ENCODE measurements around the gene PDHB. TPM values are rescaled to one million over a fixed set of nuclear protein-coding genes. Genes with fewer than 3 reads are reported as not detected.

Gene PDHB
- total and polyA plus RNA-seq, 10 of the 15 experiments (the other 5 are each of a cell fraction or from before 2014, with no cell fraction given): 62.9 to 224 (median 93.2) TPM

GRCh38 chr3:58464866-58465265 lies 31.2 kb upstream of the PDHB start:
- Histone ChIP-seq H3K4me1 (ENCODE audit: control insufficient read depth, insufficient read depth, low read length) (no peaks in the 10 kb centered on the region), H3K36me3 (ENCODE audit: control insufficient read depth in 2 of 2, insufficient read depth in 2 of 2, low read length in 1 of 2) (no peaks in the 10 kb centered on the region), H3K4me2 (ENCODE audit: control insufficient read depth, insufficient read depth) (no peak overlapping the region), H3K4me3 (no peak overlapping the region), H3K27me3 (replicated peaks in 1 of 2; ENCODE audit: control insufficient read depth in 2 of 2, insufficient read depth in 2 of 2, low read length in 1 of 2) (no peaks in the 10 kb centered on the region), H4K20me1 (ENCODE audit: control insufficient read depth, insufficient read depth) (no peaks in the 10 kb centered on the region), H2AFZ (ENCODE audit: control insufficient read depth, low read depth, low read length) (no peak overlapping the region), H3K9me3 (replicated peaks; ENCODE audit: control insufficient read depth, insufficient read depth, low read length) (no peaks in the 10 kb centered on the region), H3K79me2 (ENCODE audit: control insufficient read depth, insufficient read depth, low read length) (no peaks in the 10 kb centered on the region), H3K27ac (ENCODE audit: control insufficient read depth, insufficient read depth) (no peak overlapping the region), H3K9ac (ENCODE audit: control insufficient read depth, insufficient read depth, low read length) (no peak overlapping the region)
- intact Hi-C loops (cut with micrococcal nuclease; ENCODE audit: unreplicated experiment) (no loop called here), in situ Hi-C loops (cut with MboI) (no loop called here)
- DNase-seq (ENCODE audit: low read depth, low spot score) (no peak), FAIRE-seq (no peak), ATAC-seq (peak; percentile 67)
- WGBS (ENCODE audit: insufficient coverage, insufficient replicate concordance, low lambda C conversion rate, missing lambda C conversion rate): 15% methylated on average over 3 of the region's 3 CpGs
- TF ChIP-seq IKZF2 (IDR thresholded peaks at IDR 0.05): no peak
- TF ChIP-seq POLR2A (IDR thresholded peaks at IDR 0.05; ENCODE audit: low read depth, low read length): no peak
- no peak for TF ChIP-seq JUND (IDR thresholded peaks at IDR 0.05; ENCODE audit: low read depth, low read length)
- no peak for TF ChIP-seq TCF3 (IDR thresholded peaks at IDR 0.05; ENCODE audit: borderline replicate concordance, insufficient read depth, low read depth, low read length)
- no peak for TF ChIP-seq TBL1XR1 (IDR thresholded peaks at IDR 0.05; ENCODE audit: low read depth, low read length)
- no peak for TF ChIP-seq FOXK2 (IDR thresholded peaks at IDR 0.05)
- 0 out of 2 replicates have a peak, but pooled peaks have one; percentile 44 for TF ChIP-seq CHD2 (IDR thresholded peaks at IDR 0.05; ENCODE audit: borderline replicate concordance, low read depth, low read length)
- no peak for TF ChIP-seq SMAD5 (IDR thresholded peaks at IDR 0.05; ENCODE audit: low read depth)
- no TSS peak for BruUV-seq (replicated peaks)
- ChIA-PET POLR2A (no interaction called here), SMC1A (ENCODE audit: uncharacterized antibody, unreplicated experiment) (interaction anchor here (0.7 to 1.1 kb wide), 6 partner anchors 19 to 72 kb away, joined by 3 to 5 read pairs (median 3); partner anchors contain the start of gene ACOX2), RAD21 (ENCODE audit: unreplicated experiment) (no interaction called here), CTCF (interaction anchor here (1.1 to 1.8 kb wide), 6 partner anchors 16 to 159 kb away, joined by 3 to 12 read pairs (median 4); partner anchors contain the start of genes HTD2 and RPP14)

DNA sequence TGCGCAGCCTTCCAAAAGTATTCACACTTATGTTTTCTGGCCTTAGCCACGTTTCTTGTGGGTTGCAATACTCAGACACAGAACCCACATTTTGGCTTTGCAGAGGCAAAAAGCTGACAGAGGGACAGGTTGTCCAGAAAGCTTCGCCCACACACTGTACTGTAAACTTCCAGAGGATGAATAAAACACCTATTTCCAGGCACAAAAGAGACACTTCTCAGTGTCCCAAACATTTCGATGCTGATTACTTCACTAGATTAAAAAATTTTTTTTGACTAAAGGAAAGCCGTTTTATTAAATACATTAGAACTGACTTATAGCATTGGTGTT lies 30.3 kb upstream of the PDHB start:
- no TSS peak for BruUV-seq (replicated peaks)
- SMC1A ChIA-PET (ENCODE audit: uncharacterized antibody, unreplicated experiment): interaction anchor here (0.7 to 1.3 kb wide), 4 partner anchors 34 to 74 kb away, joined by 3 to 4 read pairs (median 3); partner anchors contain the start of gene ACOX2
- WGBS (ENCODE audit: insufficient coverage, insufficient replicate concordance, low lambda C conversion rate, missing lambda C conversion rate): 26% methylated on average over 5 of the region's 5 CpGs
- Histone ChIP-seq H4K20me1 (ENCODE audit: control insufficient read depth, insufficient read depth) (no peaks in the 10 kb centered on the region), H3K9me3 (replicated peaks; ENCODE audit: control insufficient read depth, insufficient read depth, low read length) (no peaks in the 10 kb centered on the region), H2AFZ (ENCODE audit: control insufficient read depth, low read depth, low read length) (no peak overlapping the region), H3K79me2 (ENCODE audit: control insufficient read depth, insufficient read depth, low read length) (no peaks in the 10 kb centered on the region), H3K4me3 (no peak overlapping the region), H3K4me1 (ENCODE audit: control insufficient read depth, insufficient read depth, low read length) (no peaks in the 10 kb centered on the region), H3K4me2 (ENCODE audit: control insufficient read depth, insufficient read depth) (no peak overlapping the region), H3K27me3 (replicated peaks in 1 of 2; ENCODE audit: control insufficient read depth in 2 of 2, insufficient read depth in 2 of 2, low read length in 1 of 2) (no peaks in the 10 kb centered on the region), H3K27ac (ENCODE audit: control insufficient read depth, insufficient read depth) (no peak overlapping the region), H3K9ac (ENCODE audit: control insufficient read depth, insufficient read depth, low read length) (no peak overlapping the region), H3K36me3 (ENCODE audit: control insufficient read depth in 2 of 2, insufficient read depth in 2 of 2, low read length in 1 of 2) (no peaks in the 10 kb centered on the region)
- FAIRE-seq (no peak), DNase-seq (ENCODE audit: low read depth, low spot score) (peak; percentile 15), ATAC-seq (no peak)
- intact Hi-C loops (cut with micrococcal nuclease; ENCODE audit: unreplicated experiment) (loop anchor here (1.0 kb wide), 1 partner anchor 68 kb away; no protein-coding TSS in a partner anchor), in situ Hi-C loops (cut with MboI) (no loop called here)
- TF ChIP-seq ATF2 (IDR thresholded peaks at IDR 0.05; ENCODE audit: low read length) (0 out of 2 replicates have a peak, but pooled peaks have one; percentile 12), BHLHE40 (IDR thresholded peaks at IDR 0.05; ENCODE audit: borderline replicate concordance in 1 of 2, low read depth in 2 of 2, low read length in 1 of 2) (peak; percentile 40 to 73; a peak in 2 of 4 replicates), NFIC (IDR thresholded peaks at IDR 0.05; ENCODE audit: low read depth, low read length) (no peak)
- CTCF ChIA-PET: interaction anchor here (0.6 to 1.8 kb wide), 23 partner anchors 10 to 229 kb away, joined by 3 to 18 read pairs (median 4); partner anchors contain the start of genes HTD2, KCTD6 and RPP14
- POLR2A ChIA-PET: interaction anchor here (0.6 to 0.8 kb wide), 2 partner anchors 29 to 486 kb away, joined by 3 to 5 read pairs; no protein-coding TSS in a partner anchor
- RAD21 ChIA-PET (ENCODE audit: unreplicated experiment): interaction anchor here (0.6 to 1.3 kb wide), 9 partner anchors 19 to 267 kb away, joined by 3 to 5 read pairs (median 3); partner anchors contain the start of gene KCTD6

Measured in GM12878 (cell line).